Measurements from ENCODE around the gene NEDD4L.
A peak's percentile ranks its signal among the peaks of the same experiment; 100 is the strongest.
"Not testable (repeated sequence)": the region's sequence is repeated elsewhere in the genome, so short reads cannot be mapped to it uniquely, and the experiment has no call there.

The NEDD4L gene

DNA sequence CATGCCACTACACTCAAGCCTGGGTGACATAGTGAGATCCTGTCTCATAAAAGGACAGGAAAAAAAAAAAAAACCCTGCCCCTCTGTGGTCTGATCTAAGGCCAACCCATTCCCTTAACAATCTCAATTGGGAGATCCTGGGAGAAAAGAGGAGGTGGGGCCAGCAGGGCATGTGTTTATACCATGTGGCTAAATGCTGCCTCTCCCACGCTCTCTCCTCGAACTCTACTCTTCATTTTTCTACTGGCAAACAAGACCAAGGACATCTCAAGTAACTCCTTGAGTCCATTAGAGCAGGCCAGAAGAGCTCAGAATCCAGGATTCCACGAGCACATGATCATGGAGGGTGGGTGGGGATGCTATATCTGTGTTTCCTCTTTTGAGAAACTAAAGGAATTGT is 16.7 kb upstream of the NEDD4L start:
- DNase-seq (ENCODE audit: low spot score): no peak

DNA sequence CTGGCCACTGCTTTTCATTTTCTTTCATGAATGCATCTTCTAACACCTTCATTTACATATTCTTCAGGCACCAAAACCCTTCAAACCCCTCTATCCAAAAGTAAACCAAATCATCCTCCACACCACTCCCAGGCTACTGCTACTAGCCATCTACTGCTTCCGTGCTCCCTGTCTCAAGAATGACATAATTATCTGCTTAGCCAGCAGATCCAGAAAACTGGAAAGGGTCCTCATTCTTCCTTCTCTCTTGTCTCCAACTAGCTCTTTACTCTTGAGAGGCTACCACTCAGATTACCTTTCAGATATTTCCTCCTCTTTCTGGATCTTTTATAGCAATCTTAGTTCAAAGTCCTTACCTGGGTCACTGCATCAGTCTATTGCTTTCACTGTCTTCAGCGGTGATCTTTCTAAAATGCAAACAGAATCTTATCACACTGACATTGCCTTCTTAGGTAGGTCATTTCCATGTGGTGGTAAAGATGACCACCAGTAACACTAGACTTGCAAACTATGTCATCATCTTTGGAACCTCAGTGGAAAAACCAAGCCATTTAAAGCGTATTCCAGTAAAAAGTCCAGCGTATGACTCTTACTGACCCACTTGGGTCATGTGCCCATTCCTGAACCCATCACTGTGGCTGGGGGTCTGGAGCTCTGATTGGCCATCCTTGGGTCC is 15.8 kb upstream of the NEDD4L start:
- no peak for DNase-seq (ENCODE audit: low spot score)

DNA sequence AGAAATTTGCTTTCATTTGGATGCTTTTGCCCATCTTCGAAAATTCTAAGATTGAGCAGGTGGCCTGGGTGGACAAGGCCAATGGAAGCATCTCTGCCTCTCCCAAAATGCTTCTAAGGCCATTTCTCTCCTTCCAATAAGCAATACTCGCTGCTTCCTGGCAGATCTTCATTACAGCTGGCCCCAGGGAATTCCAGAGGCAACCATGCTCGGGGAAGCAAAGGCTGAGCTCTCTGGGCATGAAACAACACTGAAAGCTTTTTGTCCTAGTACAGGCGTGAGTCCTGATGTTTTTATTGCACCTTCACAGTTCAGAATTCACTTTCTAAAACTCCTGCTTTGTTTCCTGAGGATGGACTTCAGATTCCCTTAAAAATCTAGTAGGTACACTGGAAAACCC is 11.8 kb upstream of the NEDD4L start:
- DNase-seq (ENCODE audit: low spot score): no peak

DNA sequence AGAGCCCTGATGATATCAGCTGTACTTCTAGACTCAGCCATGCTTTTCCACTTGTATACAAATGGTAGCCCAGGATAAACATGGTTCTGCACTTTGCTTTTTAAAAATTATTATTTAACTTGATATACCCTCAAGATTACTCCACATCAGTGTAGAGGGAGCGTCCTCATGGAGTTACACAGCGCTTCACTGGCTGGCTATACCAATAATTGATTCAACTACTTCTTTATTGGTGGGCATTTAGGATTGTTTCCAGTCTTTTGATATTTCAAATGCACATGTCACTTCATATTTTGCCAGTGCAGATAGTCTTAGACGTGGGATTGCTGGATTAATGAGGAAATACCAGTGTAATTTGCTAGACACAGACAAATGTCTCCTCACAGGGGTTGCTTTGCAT is 10.8 kb upstream of the NEDD4L start:
- DNase-seq (ENCODE audit: low spot score): no peak

DNA sequence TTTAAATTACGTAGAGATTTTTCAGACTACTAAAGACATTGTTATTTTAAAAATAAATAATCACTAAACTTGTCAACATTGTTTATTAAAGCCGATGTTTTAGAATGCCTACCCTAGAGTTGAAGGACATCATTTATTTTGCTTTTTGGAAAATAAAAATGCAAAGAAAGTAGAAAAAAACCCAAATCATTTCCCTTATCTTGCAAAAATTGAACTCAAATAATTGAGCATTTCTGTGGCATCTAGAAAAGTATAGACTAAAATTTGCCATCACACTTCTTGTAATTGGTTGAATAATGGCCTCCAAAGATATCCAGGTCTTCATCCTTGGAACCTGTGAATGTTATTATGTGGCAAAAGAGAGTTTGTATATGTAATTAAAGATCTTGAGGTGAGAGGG is 9.7 kb upstream of the NEDD4L start:
- DNase-seq (ENCODE audit: low spot score): no peak

DNA sequence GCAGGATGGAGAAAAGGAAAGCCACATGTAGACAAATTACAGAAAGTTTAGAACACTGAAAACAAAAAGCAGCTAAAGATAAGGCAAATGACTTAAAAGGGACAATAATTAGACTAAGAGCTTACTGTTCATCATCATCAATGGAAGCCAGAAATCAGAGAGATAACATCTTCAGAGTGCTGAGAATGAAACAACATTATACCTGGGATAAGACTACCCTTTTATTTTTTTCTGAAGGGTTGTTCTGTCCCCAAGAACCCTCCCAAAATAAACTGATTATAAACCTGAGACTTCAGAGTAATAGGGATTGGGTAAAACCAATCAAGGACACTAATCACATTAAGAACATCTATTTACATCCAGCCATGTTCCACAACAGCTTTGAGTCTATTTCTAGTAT is 6.9 kb upstream of the NEDD4L start:
- DNase-seq (ENCODE audit: low spot score): no peak

DNA sequence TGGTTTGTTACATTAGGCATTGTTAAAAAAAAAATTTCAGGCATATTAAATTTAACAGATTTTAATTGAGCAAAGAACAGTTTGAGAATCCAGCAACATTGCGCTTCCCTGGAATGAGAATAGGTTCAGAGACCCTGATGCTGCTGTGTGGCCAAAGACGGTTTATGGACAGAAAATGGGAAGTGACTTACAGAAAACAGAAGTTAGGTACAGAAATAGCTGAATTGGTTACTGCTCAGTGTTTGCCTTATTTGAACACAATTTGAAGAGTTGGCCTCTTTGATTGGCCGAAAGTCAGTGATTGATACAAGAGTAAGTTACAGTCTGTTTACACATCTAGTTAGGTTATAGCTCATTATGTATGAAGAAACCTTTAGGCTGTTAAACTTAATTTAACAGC is 6.0 kb upstream of the NEDD4L start:
- DNase-seq (ENCODE audit: low spot score): no peak

DNA sequence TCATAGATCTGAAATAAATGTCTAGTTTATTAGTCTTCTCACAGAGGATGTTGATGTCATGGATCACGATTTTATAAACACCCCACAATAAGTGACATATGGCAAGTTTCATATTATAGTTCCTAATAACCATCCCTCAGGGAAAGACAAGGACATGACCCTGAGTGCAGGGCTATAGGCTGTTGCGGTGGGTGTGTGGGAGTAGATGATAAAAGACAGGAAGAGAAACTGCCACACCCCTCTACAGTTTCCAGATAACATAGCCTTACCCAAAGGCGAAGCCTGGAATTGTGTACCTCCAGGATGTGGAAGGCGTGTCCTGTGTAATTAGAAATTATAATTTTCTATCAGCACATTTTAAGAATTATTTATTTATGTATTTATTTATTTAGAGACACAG is 2.4 kb upstream of the NEDD4L start:
- DNase-seq (ENCODE audit: low spot score): no peak

DNA sequence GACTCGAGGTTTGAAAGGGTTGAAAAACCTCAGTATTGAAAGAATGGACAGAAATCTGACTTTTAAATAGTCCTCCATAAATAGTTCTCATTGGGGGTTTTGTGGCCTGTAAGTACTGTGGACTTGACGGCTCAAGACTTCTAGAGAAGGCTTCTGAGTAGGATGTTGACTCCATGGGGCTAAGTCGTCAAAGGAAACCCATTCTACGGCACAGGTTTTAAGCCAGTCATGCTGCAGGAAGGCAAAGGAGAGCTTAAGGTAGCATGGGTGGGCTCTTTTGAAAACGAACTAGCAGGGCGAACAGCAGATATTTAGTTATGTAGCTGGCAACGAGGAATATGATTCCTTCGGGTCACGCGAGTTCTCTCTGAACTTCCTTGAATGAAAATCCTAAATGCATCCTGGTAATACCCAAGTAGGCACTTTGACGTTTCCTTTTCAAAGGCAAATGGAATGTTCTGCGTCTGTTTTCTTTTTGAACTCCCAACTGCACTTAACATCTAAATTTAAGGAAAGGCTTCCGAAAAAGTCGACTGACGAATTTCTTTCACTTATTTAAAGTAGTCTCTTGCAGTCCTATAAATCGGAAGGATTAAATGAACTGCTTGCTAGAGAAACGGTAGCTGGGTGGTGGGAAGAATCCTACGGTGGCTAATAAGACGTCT is 1.1 kb upstream of the NEDD4L start:
- no peak for DNase-seq (ENCODE audit: low spot score)

DNA sequence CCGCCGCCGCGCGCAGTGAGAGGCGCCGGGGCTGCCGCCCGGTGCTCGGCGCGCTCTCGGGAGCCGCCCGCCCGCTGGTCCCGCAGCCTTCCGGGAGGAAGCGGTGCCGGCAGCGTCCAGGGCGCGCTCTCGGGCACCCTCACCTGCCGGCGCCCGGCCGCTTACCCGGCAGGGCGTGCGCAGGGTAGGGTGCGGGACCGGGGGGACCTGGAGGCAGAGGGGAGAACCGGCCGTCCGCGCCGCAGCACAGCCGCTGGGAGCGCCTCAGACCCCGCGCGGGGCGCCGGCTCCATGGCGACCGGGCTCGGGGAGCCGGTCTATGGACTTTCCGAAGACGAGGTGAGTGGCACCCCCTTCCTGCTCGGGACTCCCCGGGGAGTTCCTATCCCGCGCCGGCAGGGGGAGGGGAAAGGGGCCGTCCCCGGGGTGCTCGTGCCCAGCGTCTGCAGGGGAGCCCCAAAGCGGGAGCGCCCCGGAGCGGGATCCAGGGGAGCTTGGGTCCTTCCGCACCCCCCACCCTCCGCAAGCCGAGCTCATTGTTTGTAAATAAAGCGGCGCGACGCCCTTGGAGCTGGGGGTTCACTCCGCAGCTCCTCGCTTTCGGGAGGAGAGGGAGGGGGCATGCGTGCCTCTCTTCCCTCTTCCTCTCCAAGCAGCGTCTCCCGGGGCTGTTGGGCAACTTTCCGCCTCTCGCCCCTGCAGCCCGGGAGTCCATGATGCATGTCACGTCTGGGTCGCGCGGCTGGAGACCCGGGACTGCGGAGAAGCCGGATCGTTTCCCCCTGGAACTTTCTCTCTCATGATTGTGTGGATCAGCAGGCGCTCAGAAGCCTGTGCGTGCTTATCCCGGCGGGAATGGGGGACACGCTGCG is 580 bp downstream of the NEDD4L start:
- peak; percentile 37 for DNase-seq (ENCODE audit: low spot score)

DNA sequence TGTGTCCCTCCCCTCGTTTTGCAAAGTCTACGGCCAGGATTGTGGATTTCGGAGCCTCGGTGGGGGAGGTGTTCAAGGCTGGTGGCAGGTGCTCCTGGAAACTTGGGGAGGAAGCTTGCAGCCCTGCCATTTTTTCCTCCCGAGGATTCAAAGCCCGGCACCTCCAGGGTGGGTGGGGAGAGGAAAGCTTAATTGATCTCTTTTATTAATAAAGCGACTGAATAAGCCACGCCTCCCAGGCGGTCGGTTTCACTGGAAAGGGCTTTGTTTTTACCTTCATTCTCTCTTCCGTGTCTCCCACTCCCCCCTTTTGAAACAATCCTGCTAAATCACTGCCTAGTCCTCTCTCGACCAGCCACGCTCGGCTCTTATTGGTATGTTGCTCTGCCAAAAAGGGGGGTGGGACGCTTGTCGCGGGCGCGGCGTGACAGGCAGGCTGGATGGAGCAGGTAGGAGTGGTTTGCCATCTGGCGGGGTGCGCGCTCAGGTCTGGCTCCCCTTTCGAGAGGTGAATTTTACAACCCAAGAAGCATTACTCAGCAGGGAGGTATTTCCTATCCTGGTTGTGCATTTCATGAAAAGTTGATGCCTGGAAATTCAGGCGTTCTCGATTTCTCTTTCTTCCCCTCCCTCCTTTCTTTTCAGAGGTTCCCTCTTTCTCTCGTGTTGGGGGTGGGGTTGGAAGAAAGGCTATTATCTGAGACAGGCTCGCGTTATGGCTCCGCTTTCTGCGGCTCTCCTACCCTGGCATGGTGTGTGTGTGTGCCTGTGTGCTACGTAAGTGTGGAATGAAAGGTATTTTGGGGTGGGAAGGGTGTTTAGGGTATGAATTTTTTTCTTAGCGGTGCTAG is 1.4 kb downstream of the NEDD4L start:
- DNase-seq (ENCODE audit: low spot score): no peak

DNA sequence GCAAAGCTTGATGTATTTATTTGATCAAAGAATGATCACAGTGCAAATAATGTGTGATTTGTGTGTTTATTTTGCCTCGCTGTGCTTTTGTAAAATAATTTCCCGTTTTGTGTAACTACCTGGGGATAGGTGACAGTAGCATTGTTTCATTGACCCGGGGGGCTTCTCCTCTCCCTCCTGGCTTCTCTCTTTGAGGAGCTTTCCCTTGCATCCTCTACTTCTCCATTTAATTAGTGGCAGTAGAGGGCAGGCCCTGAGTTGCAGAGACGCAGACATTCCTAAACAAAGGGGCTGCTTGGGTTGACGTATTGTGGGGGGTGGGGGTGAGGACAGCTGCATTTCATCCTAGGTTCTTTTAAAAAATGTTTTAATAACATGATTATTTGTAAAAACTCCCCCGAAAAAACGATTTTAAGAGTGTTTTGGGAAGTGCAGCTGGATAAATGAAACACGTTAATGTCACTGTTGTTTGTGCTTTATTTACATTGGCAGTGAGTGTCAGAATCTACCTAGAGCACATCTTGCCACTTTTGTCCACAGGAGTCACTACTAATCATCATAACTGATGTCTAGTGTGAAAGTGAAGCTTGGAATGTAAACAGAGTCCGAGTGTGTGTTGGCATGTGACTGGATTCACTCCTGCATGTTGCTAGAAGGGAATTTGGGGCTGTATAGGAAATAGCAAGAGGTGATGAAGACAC is 2.2 kb downstream of the NEDD4L start:
- DNase-seq (ENCODE audit: low spot score): no peak

DNA sequence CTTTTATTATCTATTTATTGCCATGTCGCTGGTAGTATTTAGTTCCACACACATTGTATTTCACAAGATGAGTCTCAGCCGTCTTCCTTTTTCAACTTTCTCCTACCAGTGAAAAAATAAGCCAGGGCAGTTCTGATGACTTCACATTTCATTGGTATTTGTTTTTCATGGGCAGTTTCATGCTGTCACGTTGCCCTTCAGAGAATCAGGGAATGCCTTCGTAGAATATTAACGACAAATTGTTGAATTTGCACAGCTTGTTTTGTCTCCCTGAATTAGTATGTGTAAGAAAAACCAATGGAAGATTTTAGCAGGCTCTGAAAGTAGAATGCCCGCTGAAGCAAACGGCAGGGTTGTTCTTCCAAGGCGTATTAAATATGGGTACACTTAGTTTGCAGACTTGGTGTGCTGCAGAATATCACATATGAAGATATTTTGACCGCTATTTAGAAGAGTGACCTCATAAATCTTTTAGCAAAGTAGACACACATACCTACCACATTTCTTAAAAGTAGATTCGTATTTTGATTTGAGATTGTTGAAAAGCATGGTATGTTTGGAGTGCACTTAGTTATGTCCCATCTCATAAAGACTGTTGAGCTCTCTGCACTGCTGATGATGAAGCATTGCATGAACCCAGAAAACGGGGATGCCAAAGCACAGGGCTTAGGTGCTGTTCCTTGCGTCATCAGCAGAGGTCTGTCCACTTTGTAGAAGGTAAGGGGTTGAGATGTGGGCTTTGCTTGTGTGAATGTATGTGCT is 2.9 kb downstream of the NEDD4L start:
- DNase-seq (ENCODE audit: low spot score): no peak

DNA sequence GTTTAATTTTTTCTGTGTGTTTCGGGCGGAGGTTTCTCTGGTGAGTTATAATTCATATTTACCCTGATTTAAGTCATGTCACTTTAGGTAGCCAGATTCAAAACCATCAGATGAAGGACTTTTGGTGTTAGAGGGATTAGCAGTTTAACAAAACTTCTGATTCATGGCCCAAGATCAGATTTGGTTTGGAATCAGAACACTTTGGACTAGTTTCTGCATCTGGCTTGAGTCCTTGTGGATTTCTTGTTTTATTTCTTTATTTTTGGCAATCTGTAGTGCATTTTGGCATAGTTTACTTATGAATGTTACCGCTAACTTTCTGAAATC is 3.5 kb downstream of the NEDD4L start:
- no peak for DNase-seq (ENCODE audit: low spot score)

DNA sequence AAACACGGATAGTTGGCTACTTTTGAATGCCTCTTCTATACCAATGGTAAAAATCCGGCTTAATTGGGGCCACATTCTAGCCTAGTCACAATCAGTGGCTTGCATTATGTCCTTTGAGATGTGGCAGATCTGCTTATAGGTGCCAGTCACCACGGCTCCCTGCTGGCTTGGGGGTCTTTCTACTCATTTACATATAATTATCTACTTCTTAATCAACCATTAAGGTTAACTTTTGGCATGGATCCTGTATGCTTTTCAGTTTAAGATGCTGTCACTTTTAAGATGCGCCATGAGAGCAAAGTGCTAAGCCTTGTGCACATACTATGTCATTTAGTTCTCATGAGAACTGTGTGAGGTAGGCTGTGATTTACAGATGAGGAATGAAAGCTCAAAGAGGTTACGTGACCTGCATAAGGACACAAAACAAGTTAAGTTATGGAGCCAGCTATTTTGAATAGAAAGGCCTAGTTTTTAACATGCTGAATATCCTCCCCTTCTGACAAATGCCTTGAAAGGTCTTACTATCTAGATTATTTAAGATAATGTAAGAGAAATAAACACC is 4.1 kb downstream of the NEDD4L start:
- no peak for DNase-seq (ENCODE audit: low spot score)

DNA sequence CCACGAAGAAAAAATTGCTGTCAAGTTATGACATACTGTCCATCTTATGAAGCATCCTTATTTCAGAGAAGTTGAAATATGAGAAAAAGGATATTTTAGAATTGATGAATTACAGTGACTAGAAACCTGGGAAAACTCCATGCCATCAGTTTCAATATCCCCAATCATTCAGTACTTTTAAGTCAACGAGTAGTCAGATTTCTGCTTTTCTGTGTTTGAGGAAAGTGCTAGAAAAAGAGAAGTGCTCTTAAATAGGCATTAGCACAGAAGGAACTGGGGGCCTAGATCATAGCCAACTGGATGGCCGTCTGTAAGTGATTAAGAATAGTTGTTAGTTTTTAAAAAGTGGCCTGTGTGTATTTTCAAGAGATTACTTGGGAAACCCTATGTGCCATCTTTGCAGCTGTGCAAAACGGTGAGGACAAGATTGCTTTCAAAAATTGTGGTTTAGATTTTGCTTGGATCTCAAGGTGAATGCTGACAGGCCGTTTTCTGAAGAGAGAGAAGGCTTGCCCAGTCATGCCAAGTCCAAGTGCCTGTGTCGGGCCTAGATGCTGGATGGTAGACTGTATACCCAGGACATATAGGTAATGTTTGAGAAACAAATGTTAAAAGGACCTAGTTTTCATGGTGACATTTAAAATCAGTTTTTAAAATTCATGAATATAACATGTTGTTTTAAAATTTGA is 5.1 kb downstream of the NEDD4L start:
- no peak for DNase-seq (ENCODE audit: low spot score)

DNA sequence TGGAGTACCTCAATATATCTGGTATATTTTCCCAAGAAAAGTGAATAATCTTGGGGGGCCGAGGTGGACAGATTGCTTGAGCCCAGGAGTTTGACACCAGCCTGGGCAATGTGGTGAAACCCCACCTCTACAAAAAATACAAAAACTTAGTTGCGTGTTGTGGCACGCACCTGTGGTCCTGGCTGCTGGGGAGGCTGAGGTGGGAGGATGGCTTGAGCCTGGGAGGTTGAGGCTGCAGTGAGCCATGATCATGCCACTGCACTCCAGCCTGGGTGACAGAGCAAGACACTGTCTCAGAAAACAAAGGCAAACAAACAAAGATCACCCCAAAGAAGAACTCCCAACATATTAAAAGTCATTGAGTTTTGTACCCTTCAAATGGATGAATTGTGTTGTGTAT is 6.9 kb downstream of the NEDD4L start:
- not testable (repeated sequence) for DNase-seq (ENCODE audit: low spot score)

DNA sequence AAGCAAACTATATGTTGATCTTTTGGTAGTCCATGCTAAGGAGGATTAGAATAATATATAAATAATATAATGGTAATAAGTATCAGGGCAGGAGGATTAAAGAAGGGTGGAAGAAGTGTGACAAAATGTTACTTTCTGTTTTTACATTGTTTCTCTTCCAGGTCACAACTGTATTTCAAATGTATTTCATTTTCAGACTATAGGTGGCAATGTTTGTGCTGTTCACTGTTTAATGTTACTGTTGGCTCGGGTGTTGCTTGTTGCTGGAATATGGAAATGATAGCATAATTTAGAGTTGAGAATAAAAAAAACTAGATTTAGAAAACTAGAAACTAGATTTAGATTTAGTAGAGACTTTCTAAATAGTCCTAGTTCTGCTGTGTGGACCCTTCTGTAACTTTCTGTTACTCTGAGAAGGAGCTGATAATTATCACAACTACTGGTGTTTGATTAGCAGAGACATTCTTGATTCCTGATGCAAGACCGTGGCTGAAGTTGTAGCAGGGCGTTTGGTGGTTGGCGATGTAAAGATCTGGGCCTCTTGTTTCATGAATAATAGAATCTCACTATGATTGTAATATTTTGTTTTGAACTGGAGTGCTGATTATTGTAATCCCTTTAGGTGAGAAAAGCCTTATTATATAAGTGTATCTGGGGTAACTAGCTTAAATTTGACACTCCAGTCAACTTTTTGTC is 7.9 kb downstream of the NEDD4L start:
- peak; percentile 24 for DNase-seq (ENCODE audit: low spot score)

DNA sequence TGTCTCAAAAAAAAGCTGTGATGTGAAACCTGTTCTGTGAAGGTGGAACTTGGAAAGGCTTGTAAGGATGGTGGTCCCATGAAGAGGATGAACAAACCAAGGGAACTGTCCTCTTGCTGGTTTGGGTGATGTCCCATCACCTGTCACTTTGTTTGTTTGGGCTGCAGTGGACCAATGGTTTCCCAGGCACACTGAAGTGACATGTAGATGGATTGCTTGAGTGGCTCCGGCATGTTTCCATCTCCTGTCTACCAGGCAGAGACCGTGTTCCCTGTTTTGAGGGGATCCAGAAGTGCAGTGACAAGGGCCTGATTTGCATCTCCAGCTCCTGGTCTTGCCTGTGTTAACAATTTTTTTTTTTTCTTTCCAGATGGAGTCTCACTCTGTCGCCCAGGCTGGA is 8.9 kb downstream of the NEDD4L start:
- DNase-seq (ENCODE audit: low spot score): no peak

All from AG20443 (cell line).